NOMO-1 treated with dmso at 0.1 percent for 144 hours (cell line): Measurements from ENCODE around the gene RPS6KA5.
"Not testable (repeated sequence)": the region's sequence is repeated elsewhere in the genome, so short reads cannot be mapped to it uniquely, and the experiment has no call there.

ENCODE experiments used
- DNase-seq: peaks from one replicate; lab custom pipeline; 2025; ENCODE audit not compliant: unreplicated experiment; lab: John Stamatoyannopoulos, UW

RPS6KA5 gene

GRCh38 chr14:90880282-90880681, 180.2 kb downstream of the RPS6KA5 start:
- DNase-seq, result no peak

DNA sequence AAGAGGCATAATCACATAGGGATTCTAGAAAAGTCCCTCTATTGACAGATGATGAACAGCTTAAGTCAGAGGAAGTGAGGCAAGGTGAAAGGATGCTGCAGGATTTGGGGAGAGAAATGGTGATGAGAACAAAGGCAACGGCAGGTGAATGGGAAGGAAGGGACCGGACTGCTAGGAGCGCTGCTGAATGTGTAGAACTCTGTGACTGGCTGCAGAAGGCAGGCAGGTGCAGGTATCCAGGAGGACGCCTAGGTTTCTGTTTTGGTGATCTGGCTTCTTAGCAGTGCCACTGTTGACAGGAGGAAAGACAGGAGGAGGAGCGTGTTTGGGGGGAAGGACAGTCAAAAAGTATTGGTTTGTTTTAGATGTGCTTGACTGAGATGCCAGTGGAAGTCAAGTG, 185.8 kb downstream of the RPS6KA5 start:
- no peak for DNase-seq

GRCh38 chr14:90871605-90872233, 188.7 kb downstream of the RPS6KA5 start:
- DNase-seq, result no peak

DNA sequence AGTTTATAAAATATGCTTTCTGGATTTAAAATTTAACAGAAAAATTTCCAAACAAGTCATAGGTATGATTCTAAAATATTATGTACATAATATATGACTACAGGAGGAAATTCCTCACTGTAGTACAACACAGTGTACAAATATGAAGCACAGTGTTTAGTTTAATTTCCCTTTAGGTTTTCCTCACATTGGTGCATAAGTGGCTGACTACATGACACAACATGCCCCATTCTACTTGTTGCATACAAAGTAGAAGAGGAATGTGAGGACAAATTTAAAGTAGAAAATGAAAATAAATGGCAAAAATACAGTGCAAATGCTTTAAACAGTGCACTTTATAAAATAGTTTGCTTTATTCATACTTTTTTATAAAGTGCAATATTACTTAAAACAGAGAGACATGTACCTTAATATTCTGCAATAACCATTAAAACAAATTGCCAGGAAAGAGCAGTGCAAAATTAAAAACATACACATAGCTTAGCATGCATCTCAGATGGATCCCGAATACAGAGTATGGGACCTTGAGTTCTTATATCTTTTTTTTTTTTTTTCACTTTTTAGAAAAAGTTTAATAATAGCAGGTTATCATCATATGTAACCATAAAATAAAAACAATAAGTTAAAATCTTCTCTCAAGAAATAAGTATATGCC, 189.4 kb downstream of the RPS6KA5 start:
- DNase-seq, result no peak

- DNase-seq, result no peak
These were observed 192.9 kb downstream of the RPS6KA5 start for GRCh38 chr14:90867501-90867900.

GRCh38 chr14:90866833-90867232, 193.6 kb downstream of the RPS6KA5 start:
- DNase-seq, result no peak

GRCh38 chr14:90864741-90865140, 195.7 kb downstream of the RPS6KA5 start:
- DNase-seq, result no peak

- DNase-seq, result no peak
These were observed 201.9 kb downstream of the RPS6KA5 start for GRCh38 chr14:90858511-90858910.

DNA sequence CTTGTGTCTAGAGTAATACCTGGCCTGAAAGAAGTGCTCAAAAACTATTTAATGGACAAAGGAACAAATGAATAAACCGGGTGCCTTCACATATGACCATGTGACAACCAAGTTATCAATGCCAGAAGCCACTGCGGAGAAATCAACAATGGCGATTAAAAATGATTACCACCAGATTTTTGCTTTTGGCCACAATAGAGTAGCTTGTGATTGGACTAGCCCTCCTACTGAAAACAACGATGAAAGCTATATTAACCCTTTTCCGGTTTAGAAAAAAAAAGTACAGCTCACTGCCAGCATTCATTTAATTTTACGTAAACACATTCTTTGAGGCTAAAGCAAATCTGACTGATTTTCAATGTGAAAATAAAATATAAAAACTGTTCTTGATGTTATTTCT, 202.6 kb downstream of the RPS6KA5 start:
- no peak for DNase-seq

GRCh38 chr14:90856115-90856514, 204.3 kb downstream of the RPS6KA5 start:
- DNase-seq, result not testable (repeated sequence)

DNA sequence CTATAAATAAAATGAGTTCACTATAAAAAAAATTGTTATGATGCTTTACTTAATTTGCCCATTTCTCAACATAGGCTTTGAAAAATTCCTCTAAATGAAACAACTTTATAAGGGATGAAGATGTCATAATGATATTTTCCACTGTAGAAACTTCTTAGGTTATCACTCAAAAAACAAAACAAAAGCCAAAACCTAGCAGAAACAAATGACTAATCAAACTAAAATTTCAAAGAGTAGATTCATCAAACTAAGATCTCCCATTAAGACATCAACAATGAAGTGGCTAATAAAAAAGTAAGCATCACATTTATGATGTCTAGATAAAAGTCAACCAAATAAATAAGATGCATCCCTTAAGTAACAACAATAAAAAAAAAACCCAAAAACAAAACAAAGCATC, 207.3 kb downstream of the RPS6KA5 start:
- DNase-seq, result no peak

GRCh38 chr14:90851327-90852036, 209.0 kb downstream of the RPS6KA5 start:
- no peak for DNase-seq

DNA sequence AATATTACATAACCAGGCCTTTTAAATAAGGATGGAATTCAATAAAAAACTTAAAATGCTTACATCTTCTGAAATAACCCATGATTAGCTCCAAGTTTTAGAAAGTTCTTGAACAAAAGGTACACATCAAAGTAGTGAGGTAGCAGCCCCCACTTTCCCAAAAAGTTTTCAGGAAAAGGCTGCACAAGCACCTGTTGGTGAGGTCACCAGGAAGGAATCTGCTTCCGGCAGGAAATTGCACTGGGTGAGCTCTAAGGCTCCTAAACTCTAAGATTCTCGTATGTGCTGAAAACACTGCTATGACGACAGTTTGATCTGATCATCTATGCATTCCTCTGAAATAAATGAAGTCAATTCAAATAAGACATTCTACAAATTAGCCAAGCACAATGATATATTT, 210.0 kb downstream of the RPS6KA5 start:
- DNase-seq, result no peak

GRCh38 chr14:90849787-90850444, 210.5 kb downstream of the RPS6KA5 start:
- DNase-seq, result no peak

DNA sequence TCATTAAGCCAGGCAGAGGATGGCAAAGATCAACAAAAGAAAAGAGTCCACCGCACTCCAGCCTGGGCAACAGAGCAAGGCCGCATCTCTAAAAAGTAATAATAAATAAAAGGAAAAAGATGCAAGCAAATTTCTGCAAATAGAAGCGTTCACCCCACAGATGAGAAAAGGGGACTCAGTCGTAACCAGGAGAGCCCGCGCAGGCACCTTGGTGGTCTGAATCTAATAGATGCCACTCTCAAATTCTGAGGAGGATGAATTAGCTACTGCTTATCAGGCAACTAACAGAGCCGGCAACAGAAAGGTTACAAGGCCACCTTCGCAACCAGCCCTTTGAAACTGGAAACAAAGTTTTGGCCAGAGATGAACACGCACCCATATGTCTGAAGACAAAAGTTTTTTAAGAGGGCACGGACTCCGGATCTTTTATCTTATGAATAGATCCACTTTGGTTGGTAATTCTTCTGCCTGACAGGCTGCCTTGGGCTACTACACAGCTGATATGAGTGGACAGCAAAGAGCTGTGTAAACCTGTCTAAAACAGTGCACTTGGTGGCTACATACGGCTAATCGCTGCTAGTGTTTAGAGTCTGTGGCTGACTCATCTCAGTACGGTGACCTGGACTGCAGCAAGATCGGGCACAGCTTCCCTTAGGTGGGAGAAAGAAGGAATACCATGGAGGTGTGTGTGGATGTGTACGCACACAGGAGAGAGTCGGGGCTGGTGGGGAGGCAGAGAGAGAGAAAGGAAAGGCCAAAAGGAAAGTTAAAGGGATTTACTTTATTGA, 211.3 kb downstream of the RPS6KA5 start:
- DNase-seq, result no peak

DNA sequence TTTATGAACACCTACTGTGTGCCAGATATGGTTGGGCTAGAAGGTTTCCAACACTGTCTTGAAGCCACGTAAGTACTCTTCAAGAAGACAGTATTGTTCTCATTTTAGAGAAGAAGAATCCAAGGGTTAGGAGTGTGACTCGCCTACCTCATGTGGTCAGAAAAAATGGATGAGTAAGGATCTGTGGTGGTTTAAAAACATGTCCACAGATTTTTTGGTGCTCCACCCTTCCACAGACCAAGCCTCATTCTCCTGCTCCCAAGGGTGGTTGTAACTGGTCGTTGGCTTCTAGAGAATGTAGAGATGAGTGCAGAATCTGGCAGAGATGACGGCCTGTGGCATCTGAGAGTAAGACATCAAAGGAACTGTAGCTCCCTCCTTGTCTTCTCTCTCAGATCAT, 213.9 kb downstream of the RPS6KA5 start:
- DNase-seq, result no peak

DNA sequence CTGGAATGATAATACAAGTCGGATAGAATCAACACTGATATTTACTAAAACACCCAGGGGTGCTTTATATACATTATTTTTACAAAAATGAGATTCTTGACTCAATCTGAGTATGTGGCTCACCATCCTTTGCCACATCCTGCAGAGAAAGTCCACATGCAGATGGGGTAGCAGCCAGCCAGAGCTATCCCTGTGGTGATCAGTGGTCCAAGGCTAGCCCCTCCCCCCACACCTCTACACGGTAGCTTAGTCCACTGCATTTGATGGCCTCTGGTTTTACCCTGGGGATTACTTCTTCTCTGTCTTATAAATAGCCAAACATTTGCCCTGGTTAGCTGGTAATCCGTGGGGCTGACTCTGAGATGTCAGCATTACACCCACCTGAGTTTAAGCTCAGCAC, 216.1 kb downstream of the RPS6KA5 start:
- DNase-seq, result no peak

- DNase-seq, result no peak
These were observed 217.7 kb downstream of the RPS6KA5 start for GRCh38 chr14:90842726-90843125.

DNA sequence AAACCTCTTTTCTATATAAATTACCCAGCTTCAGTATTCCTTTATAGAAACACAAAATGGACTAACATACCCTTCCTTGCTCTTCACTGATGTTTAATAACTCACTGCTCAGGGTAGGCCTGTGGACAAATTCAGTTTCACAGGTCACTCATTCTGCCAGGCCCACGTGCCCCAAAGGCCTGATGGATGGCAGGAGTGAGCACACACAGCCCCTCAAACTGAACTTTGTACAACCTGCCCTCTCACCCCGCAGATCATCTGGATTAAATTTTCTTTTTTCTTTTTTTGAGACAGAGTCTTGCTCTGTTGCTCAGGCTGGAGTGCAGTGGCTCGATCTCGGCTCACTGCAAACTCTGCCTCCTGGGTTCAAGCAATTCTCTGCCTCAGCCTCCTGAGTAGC, 219.8 kb downstream of the RPS6KA5 start:
- not testable (repeated sequence) for DNase-seq

DNA sequence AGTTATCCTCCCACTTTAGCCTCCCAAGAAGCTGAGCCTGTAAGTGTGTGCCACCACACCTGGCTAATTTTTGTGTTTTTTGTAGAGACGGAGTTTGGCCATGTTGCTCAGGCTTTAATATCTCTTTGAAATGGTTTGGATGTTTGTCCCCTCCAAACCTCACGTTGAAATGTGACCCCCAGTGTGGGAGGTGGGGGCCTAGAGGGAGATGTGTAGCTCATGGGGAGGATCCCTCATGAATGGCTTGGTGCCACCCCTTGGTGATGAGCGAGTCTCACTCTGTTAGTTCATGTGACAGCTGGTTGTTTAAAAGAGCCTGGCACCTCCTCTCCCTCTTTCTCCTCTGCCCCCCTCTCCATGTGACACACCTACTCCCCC, 220.6 kb downstream of the RPS6KA5 start:
- DNase-seq, result no peak
